Hepatocyte (in vitro differentiated cells): ENCODE data around the gene KIF13A.

ENCODE experiments used
- CTCF ChIP-seq: fragments of 200-600 bp; sonication (generic); IDR thresholded peaks from 2 replicates; pipeline ENCODE4 v1.5.1; 2016; ENCODE audit warnings: antibody characterized with exemption, mild to moderate bottlenecking; ENCODE audit not compliant: poor library complexity
- EZH2 ChIP-seq: fragments of 200-600 bp; sonication (generic); IDR thresholded peaks from 2 replicates; pipeline ENCODE4 v1.6.1; 2016; ENCODE audit warnings: antibody characterized with exemption, mild to moderate bottlenecking, borderline replicate concordance

GRCh38 chr6:17803409-17803808 is 184.0 kb downstream of the KIF13A start:
- TF ChIP-seq EZH2 (no peak), CTCF (no peak)
